DND-41 (cell line): ENCODE data around the gene C13orf42.
A peak's percentile ranks its signal among the peaks of the same experiment; 100 is the strongest.

Experiments
- ATAC-seq: fragments of 200-7000 bp; cut with Tn5 transposase; 3 replicates; pipeline ENCODE4 v1.9.1; 2021; ENCODE audit warnings: low read depth; ENCODE audit not compliant: insufficient read depth
- DNase-seq: peaks from one replicate; pipeline ENCODE4 v3.0.0-alpha.2; 2020
- H2AFZ ChIP-seq: 2 replicates; pipeline ENCODE4 v1.6.0; 2012; ENCODE audit warnings: low read depth, low read length
- H3K27ac ChIP-seq: 2 replicates; pipeline ENCODE4 v1.5.1; 2012; ENCODE audit warnings: low read length, inconsistent platforms
- H3K27me3 ChIP-seq: fragments of 200-600 bp; sonication (generic); 2 replicates; pipeline ENCODE4 v1.6.0; 2012; ENCODE audit warnings: low read length, mild to moderate bottlenecking, inconsistent platforms; ENCODE audit not compliant: insufficient read depth, poor library complexity
- H3K36me3 ChIP-seq: 2 replicates; pipeline ENCODE4 v1.5.1; 2012; ENCODE audit warnings: low read length, inconsistent platforms; ENCODE audit not compliant: insufficient read depth
- H3K4me1 ChIP-seq: 2 replicates; pipeline ENCODE4 v1.5.1; 2012; ENCODE audit warnings: mild to moderate bottlenecking, low read length; ENCODE audit not compliant: insufficient read depth
- H3K4me2 ChIP-seq: 2 replicates; pipeline ENCODE4 v1.6.0; 2012; ENCODE audit warnings: mild to moderate bottlenecking, moderate library complexity, low read length, inconsistent platforms; ENCODE audit not compliant: insufficient read depth
- H3K4me3 ChIP-seq, 2 experiments: fragments of 200-600 bp in 1 of 2; shearing (Covaris generic) in 1 of 2; 2 replicates each; pipeline ENCODE4 v1.5.1; 2012 to 2016; ENCODE audit warnings: inconsistent platforms in 2 of 2, low read length in 2 of 2, mild to moderate bottlenecking in 2 of 2, low read depth in 1 of 2, moderate library complexity in 1 of 2
- H3K79me2 ChIP-seq: 2 replicates; pipeline ENCODE4 v1.6.0; 2012; ENCODE audit warnings: low read length, inconsistent platforms; ENCODE audit not compliant: insufficient read depth
- H3K9ac ChIP-seq: 2 replicates; pipeline ENCODE4 v1.6.0; 2012; ENCODE audit warnings: low read depth, mild to moderate bottlenecking, inconsistent platforms, low read length, moderate library complexity
- H3K9me3 ChIP-seq: 2 replicates; pipeline ENCODE4 v1.5.1; 2012; ENCODE audit warnings: low read length, moderate library complexity, mild to moderate bottlenecking, inconsistent platforms; ENCODE audit not compliant: insufficient read depth, severe bottlenecking
- H4K20me1 ChIP-seq: 2 replicates; pipeline ENCODE4 v1.6.0; 2012; ENCODE audit warnings: low read length; ENCODE audit not compliant: insufficient read depth
- CTCF ChIP-seq: IDR thresholded peaks from 2 replicates; pipeline ENCODE4 v1.5.1; 2012; ENCODE audit warnings: borderline replicate concordance, low read length, moderate library complexity, mild to moderate bottlenecking; ENCODE audit not compliant: poor library complexity, severe bottlenecking; ENCODE audit errors: extremely low read depth
- EZH2 ChIP-seq: IDR thresholded peaks from 3 replicates; pipeline ENCODE4 v1.6.1; 2012; ENCODE audit warnings: borderline replicate concordance, low read depth, mild to moderate bottlenecking, moderate library complexity, low read length, inconsistent platforms; ENCODE audit not compliant: severe bottlenecking

Gene C13orf42

GRCh38 chr13:51036418-51036817, 74.7 kb downstream of the C13orf42 start:
- Histone ChIP-seq H3K27me3 (no peaks in the 10 kb centered on the region), H3K9ac (0 out of 2 replicates have a peak overlapping the region, but pooled peaks have one; percentile 3), H3K9me3 (no peaks in the 10 kb centered on the region), H3K4me1 (peaks cover 32% of the 10 kb centered on the region), H3K36me3 (no peaks in the 10 kb centered on the region), H3K4me3 (no peak overlapping the region), H3K4me2 (0 out of 2 replicates have a peak overlapping the region, but pooled peaks have one; percentile 9), H3K79me2 (no peaks in the 10 kb centered on the region), H4K20me1 (no peaks in the 10 kb centered on the region), H3K27ac (peak overlapping the region; percentile 54), H2AFZ (no peak overlapping the region)
- TF ChIP-seq CTCF = no peak
- TF ChIP-seq EZH2 = no peak
- no peak for DNase-seq
- ATAC-seq = peak; percentile 70

- no peaks in the 10 kb centered on the region for H3K79me2 ChIP-seq
- peaks cover 32% of the 10 kb centered on the region for H3K4me1 ChIP-seq
- peak overlapping the region; percentile 54 for H3K27ac ChIP-seq
- H3K9me3 ChIP-seq = no peaks in the 10 kb centered on the region
- DNase-seq (peak; percentile 46), ATAC-seq (peak; percentile 70)
- H3K27me3 ChIP-seq = no peaks in the 10 kb centered on the region
- TF ChIP-seq CTCF (no peak), EZH2 (no peak)
- 0 out of 2 replicates have a peak overlapping the region, but pooled peaks have one; percentile 9 for H3K4me2 ChIP-seq
- H4K20me1 ChIP-seq = no peaks in the 10 kb centered on the region
- H3K36me3 ChIP-seq = no peaks in the 10 kb centered on the region
- H3K9ac ChIP-seq = 0 out of 2 replicates have a peak overlapping the region, but pooled peaks have one; percentile 3
- no peak overlapping the region for H3K4me3 ChIP-seq
- no peak overlapping the region for H2AFZ ChIP-seq
Measured at GRCh38 chr13:51035978-51036377, 75.1 kb downstream of the C13orf42 start.

- Histone ChIP-seq H3K79me2 (no peaks in the 10 kb centered on the region), H3K4me2 (peak overlapping the region; percentile 3; the same call in 1 of the 2 replicates), H3K27me3 (no peaks in the 10 kb centered on the region), H2AFZ (no peak overlapping the region), H3K4me1 (peaks cover 32% of the 10 kb centered on the region), H4K20me1 (no peaks in the 10 kb centered on the region), H3K4me3 (no peak overlapping the region), H3K9ac (no peak overlapping the region), H3K9me3 (no peaks in the 10 kb centered on the region), H3K27ac (peak overlapping the region; percentile 54), H3K36me3 (no peaks in the 10 kb centered on the region)
- DNase-seq = no peak
- ATAC-seq = no peak
- TF ChIP-seq EZH2 = no peak
- TF ChIP-seq CTCF = no peak
Measured at GRCh38 chr13:51035469-51035868, 75.6 kb downstream of the C13orf42 start.

- DNase-seq (no peak), ATAC-seq (no peak)
- no peak overlapping the region for H3K4me2 ChIP-seq
- no peak overlapping the region for H3K4me3 ChIP-seq
- no peaks in the 10 kb centered on the region for H4K20me1 ChIP-seq
- H3K36me3 ChIP-seq = no peaks in the 10 kb centered on the region
- peaks cover 32% of the 10 kb centered on the region for H3K4me1 ChIP-seq
- no peaks in the 10 kb centered on the region for H3K79me2 ChIP-seq
- H3K27ac ChIP-seq = peak overlapping the region; percentile 54; the same call in 1 of the 2 replicates
- no peak for TF ChIP-seq CTCF
- no peak for TF ChIP-seq EZH2
- H3K9ac ChIP-seq = no peak overlapping the region
- H3K9me3 ChIP-seq = no peaks in the 10 kb centered on the region
- no peak overlapping the region for H2AFZ ChIP-seq
- no peaks in the 10 kb centered on the region for H3K27me3 ChIP-seq
Measured at GRCh38 chr13:51034906-51035305, 76.2 kb downstream of the C13orf42 start.
